ENCODE measurements around the gene SAT2. TPM values are rescaled to one million over a fixed set of nuclear protein-coding genes. Genes with fewer than 3 reads are reported as not detected.
"Not testable (repeated sequence)": the region's sequence is repeated elsewhere in the genome, so short reads cannot be mapped to it uniquely, and the experiment has no call there.

The SAT2 gene
- total and polyA plus RNA-seq, 4 donors: 33.5 to 124 (median 103) TPM

- H3K36me3 ChIP-seq (ENCODE audit: control insufficient read depth, insufficient read depth, low read length): peaks cover 11% of the 10 kb centered on the region
- DNase-seq (ENCODE audit: low read depth in 4 of 6, low spot score in 6 of 6): no peak
- WGBS (ENCODE audit: insufficient coverage): 100% methylated on average over 1 of the region's 2 CpGs
- no peaks in the 10 kb centered on the region for H3K9me3 ChIP-seq (ENCODE audit: control insufficient read depth, insufficient read depth, low read length)
- peaks cover 16% of the 10 kb centered on the region for H3K4me1 ChIP-seq (ENCODE audit: control insufficient read depth, insufficient read depth, low read length)
- no peak overlapping the region for H3K4me3 ChIP-seq (ENCODE audit: low read depth, low read length)
- no peaks in the 10 kb centered on the region for H3K27me3 ChIP-seq (ENCODE audit: control insufficient read depth, insufficient read depth, low read length)
- H3K27ac ChIP-seq (ENCODE audit: low read depth, low read length): no peak overlapping the region
Measured at GRCh38 chr17:7610641-7611040, 17.0 kb downstream of the SAT2 start.

DNA sequence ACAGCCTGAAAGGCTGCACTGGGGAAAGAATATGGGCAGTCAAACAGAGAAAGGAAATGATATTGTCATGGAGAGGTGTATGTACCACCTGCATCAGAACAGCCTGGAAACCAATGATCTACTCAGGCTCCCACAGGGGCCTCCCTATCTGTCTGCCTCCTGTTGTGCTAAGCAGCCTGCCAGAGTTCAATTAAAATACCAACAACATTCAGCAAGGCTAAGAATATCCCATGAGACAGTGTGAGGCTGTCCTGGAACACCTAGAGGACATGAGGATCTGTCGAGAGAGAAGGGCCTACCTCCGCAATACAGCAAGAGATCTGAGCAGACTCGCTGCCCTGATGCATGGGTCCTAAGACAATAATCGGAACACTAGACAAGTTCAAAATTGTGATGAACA is 21.3 kb downstream of the SAT2 start:
- Histone ChIP-seq H3K9me3 (ENCODE audit: control insufficient read depth, insufficient read depth, low read length) (no peaks in the 10 kb centered on the region), H3K4me1 (ENCODE audit: control insufficient read depth, insufficient read depth, low read length) (peaks cover 2% of the 10 kb centered on the region), H3K36me3 (ENCODE audit: control insufficient read depth, insufficient read depth, low read length) (peaks cover 48% of the 10 kb centered on the region), H3K27me3 (ENCODE audit: control insufficient read depth, insufficient read depth, low read length) (no peaks in the 10 kb centered on the region), H3K27ac (ENCODE audit: low read depth, low read length) (no peak overlapping the region), H3K4me3 (ENCODE audit: low read depth, low read length) (no peak overlapping the region)
- DNase-seq (ENCODE audit: low read depth in 4 of 6, low spot score in 6 of 6): no peak
- WGBS (ENCODE audit: insufficient coverage): 100% methylated on average over 2 of the region's 4 CpGs

GRCh38 chr17:7597561-7597960 is 30.1 kb downstream of the SAT2 start:
- H3K27me3 ChIP-seq (ENCODE audit: control insufficient read depth, insufficient read depth, low read length); H3K4me3 ChIP-seq (ENCODE audit: low read depth, low read length); H3K9me3 ChIP-seq (ENCODE audit: control insufficient read depth, insufficient read depth, low read length); DNase-seq (ENCODE audit: low read depth in 4 of 6, low spot score in 6 of 6); H3K4me1 ChIP-seq (ENCODE audit: control insufficient read depth, insufficient read depth, low read length); H3K27ac ChIP-seq (ENCODE audit: low read depth, low read length): not testable (repeated sequence)
- no CpG with 5 or more reads among the region's 5 CpGs for WGBS (ENCODE audit: insufficient coverage)
- H3K36me3 ChIP-seq (ENCODE audit: control insufficient read depth, insufficient read depth, low read length): peaks cover 94% of the 10 kb centered on the region

- no peaks in the 10 kb centered on the region for H3K9me3 ChIP-seq (ENCODE audit: control insufficient read depth, insufficient read depth, low read length)
- DNase-seq (ENCODE audit: low read depth in 4 of 6, low spot score in 6 of 6): no peak
- peaks cover 17% of the 10 kb centered on the region for H3K4me1 ChIP-seq (ENCODE audit: control insufficient read depth, insufficient read depth, low read length)
- no peaks in the 10 kb centered on the region for H3K27me3 ChIP-seq (ENCODE audit: control insufficient read depth, insufficient read depth, low read length)
- no peak overlapping the region for H3K27ac ChIP-seq (ENCODE audit: low read depth, low read length)
- WGBS (ENCODE audit: insufficient coverage): 90% methylated on average over 2 of the region's 12 CpGs
- peaks cover 94% of the 10 kb centered on the region for H3K36me3 ChIP-seq (ENCODE audit: control insufficient read depth, insufficient read depth, low read length)
- no peak overlapping the region for H3K4me3 ChIP-seq (ENCODE audit: low read depth, low read length)
Measured at GRCh38 chr17:7593296-7593695, 34.3 kb downstream of the SAT2 start.

- Histone ChIP-seq H3K27ac (ENCODE audit: low read depth, low read length) (no peak overlapping the region), H3K9me3 (ENCODE audit: control insufficient read depth, insufficient read depth, low read length) (no peaks in the 10 kb centered on the region), H3K27me3 (ENCODE audit: control insufficient read depth, insufficient read depth, low read length) (no peaks in the 10 kb centered on the region), H3K36me3 (ENCODE audit: control insufficient read depth, insufficient read depth, low read length) (peaks cover 97% of the 10 kb centered on the region), H3K4me1 (ENCODE audit: control insufficient read depth, insufficient read depth, low read length) (peaks cover 24% of the 10 kb centered on the region), H3K4me3 (ENCODE audit: low read depth, low read length) (no peak overlapping the region)
- 94% methylated on average over 10 of the region's 23 CpGs for WGBS (ENCODE audit: insufficient coverage)
- DNase-seq (ENCODE audit: low read depth in 4 of 6, low spot score in 6 of 6): no peak
Measured at GRCh38 chr17:7592422-7593021, 35.1 kb downstream of the SAT2 start.

GRCh38 chr17:7591596-7591995 is 36.0 kb downstream of the SAT2 start:
- no peaks in the 10 kb centered on the region for H3K9me3 ChIP-seq (ENCODE audit: control insufficient read depth, insufficient read depth, low read length)
- no peak for DNase-seq (ENCODE audit: low read depth in 4 of 6, low spot score in 6 of 6)
- peaks cover 24% of the 10 kb centered on the region for H3K4me1 ChIP-seq (ENCODE audit: control insufficient read depth, insufficient read depth, low read length)
- no peak overlapping the region for H3K4me3 ChIP-seq (ENCODE audit: low read depth, low read length)
- no peaks in the 10 kb centered on the region for H3K27me3 ChIP-seq (ENCODE audit: control insufficient read depth, insufficient read depth, low read length)
- 100% methylated on average over 1 of the region's 5 CpGs for WGBS (ENCODE audit: insufficient coverage)
- no peak overlapping the region for H3K27ac ChIP-seq (ENCODE audit: low read depth, low read length)
- H3K36me3 ChIP-seq (ENCODE audit: control insufficient read depth, insufficient read depth, low read length): peaks cover 99% of the 10 kb centered on the region

GRCh38 chr17:7590743-7591142 is 36.9 kb downstream of the SAT2 start:
- Histone ChIP-seq H3K4me3 (ENCODE audit: low read depth, low read length) (no peak overlapping the region), H3K4me1 (ENCODE audit: control insufficient read depth, insufficient read depth, low read length) (peaks cover 24% of the 10 kb centered on the region), H3K9me3 (ENCODE audit: control insufficient read depth, insufficient read depth, low read length) (no peaks in the 10 kb centered on the region), H3K36me3 (ENCODE audit: control insufficient read depth, insufficient read depth, low read length) (peaks cover 99% of the 10 kb centered on the region), H3K27ac (ENCODE audit: low read depth, low read length) (no peak overlapping the region), H3K27me3 (ENCODE audit: control insufficient read depth, insufficient read depth, low read length) (no peaks in the 10 kb centered on the region)
- DNase-seq (ENCODE audit: low read depth in 4 of 6, low spot score in 6 of 6): no peak
- 67% methylated on average over 4 of the region's 4 CpGs for WGBS (ENCODE audit: insufficient coverage)

GRCh38 chr17:7589891-7590691 is 37.5 kb downstream of the SAT2 start, which contains the start of gene SOX15:
TSS of gene SOX15 (minus strand) at chr17:7590094. CDS start at chr17:7589676, 418 bp downstream.
- no peak for DNase-seq (ENCODE audit: low read depth in 4 of 6, low spot score in 6 of 6)
- peaks cover 30% of the 10 kb centered on the region for H3K4me1 ChIP-seq (ENCODE audit: control insufficient read depth, insufficient read depth, low read length)
- peak within 1 kb of the TSS; percentile 52 for H3K27ac ChIP-seq (ENCODE audit: low read depth, low read length)
- no peaks in the 10 kb centered on the region for H3K27me3 ChIP-seq (ENCODE audit: control insufficient read depth, insufficient read depth, low read length)
- H3K36me3 ChIP-seq (ENCODE audit: control insufficient read depth, insufficient read depth, low read length): peaks cover 99% of the 10 kb centered on the region
- H3K4me3 ChIP-seq (ENCODE audit: low read depth, low read length): peak within 1 kb of the TSS; percentile 64
- WGBS (ENCODE audit: insufficient coverage): 50% methylated on average over 21 of the region's 24 CpGs
- H3K9me3 ChIP-seq (ENCODE audit: control insufficient read depth, insufficient read depth, low read length): no peaks in the 10 kb centered on the region

GRCh38 chr17:7589204-7589868 is 38.3 kb downstream of the SAT2 start:
- Histone ChIP-seq H3K36me3 (ENCODE audit: control insufficient read depth, insufficient read depth, low read length) (peaks cover 92% of the 10 kb centered on the region), H3K9me3 (ENCODE audit: control insufficient read depth, insufficient read depth, low read length) (no peaks in the 10 kb centered on the region), H3K27ac (ENCODE audit: low read depth, low read length) (peak overlapping the region; percentile 52), H3K4me1 (ENCODE audit: control insufficient read depth, insufficient read depth, low read length) (peaks cover 37% of the 10 kb centered on the region), H3K4me3 (ENCODE audit: low read depth, low read length) (peak overlapping the region; percentile 64), H3K27me3 (ENCODE audit: control insufficient read depth, insufficient read depth, low read length) (no peaks in the 10 kb centered on the region)
- WGBS (ENCODE audit: insufficient coverage): 13% methylated on average over 56 of the region's 56 CpGs
- DNase-seq (ENCODE audit: low read depth in 4 of 6, low spot score in 6 of 6): peak; percentile 70 to 96 (median 82)
